ENCODE results near the gene COG4. TPM values are rescaled to one million over a fixed set of nuclear protein-coding genes. Genes with fewer than 3 reads are reported as not detected.
"Not testable (repeated sequence)": the region's sequence is repeated elsewhere in the genome, so short reads cannot be mapped to it uniquely, and the experiment has no call there.

The COG4 gene
- polyA plus RNA-seq, 2 of the 4 experiments (the other 2 are of a cell fraction): 42.7 to 48.2 TPM

DNA sequence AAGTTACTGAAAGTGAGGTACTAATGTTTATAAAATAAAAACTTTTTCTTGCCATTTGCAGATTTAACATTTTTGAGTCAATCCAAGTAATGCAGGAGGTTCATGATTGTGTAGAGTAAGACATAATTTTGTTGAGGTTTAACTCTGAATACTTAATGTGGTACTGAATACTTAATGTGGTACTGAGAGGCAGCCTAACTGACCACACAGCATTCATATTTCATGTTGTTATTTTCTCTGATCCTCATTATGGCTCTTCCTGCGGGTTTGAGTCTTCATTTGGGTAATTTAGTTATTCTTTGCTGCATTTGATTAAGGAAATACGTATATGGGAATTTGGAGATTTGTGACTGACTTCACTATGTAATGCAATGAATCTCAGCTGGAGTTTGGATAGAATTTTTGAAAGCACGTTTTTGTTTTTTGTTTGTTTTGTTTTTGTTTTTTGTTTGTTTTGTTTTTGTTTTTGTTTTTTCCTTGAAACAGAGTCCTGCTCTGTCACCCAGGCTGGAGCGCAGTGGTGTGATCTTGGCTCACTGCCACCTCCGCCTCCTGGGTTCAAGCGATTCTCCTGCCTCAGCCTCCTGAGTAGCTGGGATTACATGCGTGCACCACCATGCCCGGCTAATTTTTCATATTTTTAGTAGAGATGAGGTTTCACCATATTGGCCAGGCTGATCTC, 4.1 kb upstream of the COG4 start (continued):
- TF ChIP-seq, protein P1, sequence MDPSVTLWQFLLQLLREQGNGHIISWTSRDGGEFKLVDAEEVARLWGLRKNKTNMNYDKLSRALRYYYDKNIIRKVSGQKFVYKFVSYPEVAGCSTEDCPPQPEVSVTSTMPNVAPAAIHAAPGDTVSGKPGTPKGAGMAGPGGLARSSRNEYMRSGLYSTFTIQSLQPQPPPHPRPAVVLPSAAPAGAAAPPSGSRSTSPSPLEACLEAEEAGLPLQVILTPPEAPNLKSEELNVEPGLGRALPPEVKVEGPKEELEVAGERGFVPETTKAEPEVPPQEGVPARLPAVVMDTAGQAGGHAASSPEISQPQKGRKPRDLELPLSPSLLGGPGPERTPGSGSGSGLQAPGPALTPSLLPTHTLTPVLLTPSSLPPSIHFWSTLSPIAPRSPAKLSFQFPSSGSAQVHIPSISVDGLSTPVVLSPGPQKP (IDR thresholded peaks at IDR 0.05; ENCODE audit: low read depth, low read length): no peak
- no peak for TF ChIP-seq TFCP2L1 (CRISPR knock-in tag; IDR thresholded peaks at IDR 0.05)
- TF ChIP-seq NR3C1 (IDR thresholded peaks at IDR 0.05): no peak
- TF ChIP-seq, protein P2, sequence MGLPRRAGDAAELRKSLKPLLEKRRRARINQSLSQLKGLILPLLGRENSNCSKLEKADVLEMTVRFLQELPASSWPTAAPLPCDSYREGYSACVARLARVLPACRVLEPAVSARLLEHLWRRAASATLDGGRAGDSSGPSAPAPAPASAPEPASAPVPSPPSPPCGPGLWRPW (IDR thresholded peaks at IDR 0.05): no peak
- no peak for TF ChIP-seq POLR2A (IDR thresholded peaks at IDR 0.05; ENCODE audit: low read length)

DNA sequence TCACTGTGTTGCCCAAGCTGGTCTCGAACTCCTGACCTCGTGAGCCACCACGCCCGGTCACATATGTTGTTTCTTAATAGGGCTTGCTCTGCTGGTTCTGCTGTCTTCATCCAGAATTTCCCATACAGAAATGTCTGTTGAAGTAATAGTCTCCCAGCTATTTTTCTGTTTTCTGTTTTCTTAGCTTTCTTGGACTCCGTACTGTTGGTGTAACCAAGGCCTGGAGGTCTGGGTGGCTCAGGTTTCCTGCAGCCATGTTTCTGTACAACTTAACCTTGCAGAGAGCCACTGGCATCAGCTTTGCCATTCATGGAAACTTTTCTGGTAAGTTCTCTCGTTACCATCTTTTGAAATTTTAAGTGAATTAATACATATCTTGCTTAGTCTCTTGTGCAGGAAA, 3.0 kb upstream of the COG4 start:
- ChIA-PET POLR2A (interaction anchor here (2.3 kb wide), 1 partner anchor 146 kb away, joined by 18 read pairs; no protein-coding TSS in a partner anchor), CTCF (no interaction called here)
- H3K4me2 ChIP-seq: peak overlapping the region; percentile 98
- H3K9me3 ChIP-seq: no peaks in the 10 kb centered on the region
- FAIRE-seq: no peak
- WGBS (ENCODE audit: missing lambda C conversion rate): 93% methylated on average over 6 of the region's 6 CpGs
- no peak overlapping the region for H3K27ac ChIP-seq
- no peak overlapping the region; the same call in 2 of the 3 replicates for H3K4me3 ChIP-seq
- TF ChIP-seq NPAS2 (CRISPR knock-in tag; IDR thresholded peaks at IDR 0.05; ENCODE audit: borderline replicate concordance) (no peak), RCOR1 (IDR thresholded peaks at IDR 0.05; ENCODE audit: low read depth, low read length) (no peak), MAFK (IDR thresholded peaks at IDR 0.05; ENCODE audit: partially characterized antibody) (no peak), POLR2AphosphoS2 (conservative IDR thresholded peaks at IDR 0.05; ENCODE audit: low read length) (no peak), RNF2 (IDR thresholded peaks at IDR 0.05; ENCODE audit: borderline replicate concordance, low read depth) (no peak), GATA3 (IDR thresholded peaks at IDR 0.05; ENCODE audit: borderline replicate concordance) (no peak), HOXB5 (CRISPR knock-in tag; IDR thresholded peaks at IDR 0.05) (no peak), TP53 (CRISPR knock-in tag; IDR thresholded peaks at IDR 0.05) (no peak), NR3C1 (IDR thresholded peaks at IDR 0.05) (no peak), BHLHE40 (IDR thresholded peaks at IDR 0.05; ENCODE audit: low read depth, low read length) (no peak), JUNB (IDR thresholded peaks at IDR 0.05) (no peak), CHD4 (IDR thresholded peaks at IDR 0.05; ENCODE audit: borderline replicate concordance) (no peak)
- TF ChIP-seq, protein P3, sequence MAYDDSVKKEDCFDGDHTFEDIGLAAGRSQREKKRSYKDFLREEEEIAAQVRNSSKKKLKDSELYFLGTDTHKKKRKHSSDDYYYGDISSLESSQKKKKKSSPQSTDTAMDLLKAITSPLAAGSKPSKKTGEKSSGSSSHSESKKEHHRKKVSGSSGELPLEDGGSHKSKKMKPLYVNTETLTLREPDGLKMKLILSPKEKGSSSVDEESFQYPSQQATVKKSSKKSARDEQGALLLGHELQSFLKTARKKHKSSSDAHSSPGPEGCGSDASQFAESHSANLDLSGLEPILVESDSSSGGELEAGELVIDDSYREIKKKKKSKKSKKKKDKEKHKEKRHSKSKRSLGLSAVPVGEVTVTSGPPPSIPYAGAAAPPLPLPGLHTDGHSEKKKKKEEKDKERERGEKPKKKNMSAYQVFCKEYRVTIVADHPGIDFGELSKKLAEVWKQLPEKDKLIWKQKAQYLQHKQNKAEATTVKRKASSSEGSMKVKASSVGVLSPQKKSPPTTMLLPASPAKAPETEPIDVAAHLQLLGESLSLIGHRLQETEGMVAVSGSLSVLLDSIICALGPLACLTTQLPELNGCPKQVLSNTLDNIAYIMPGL (CRISPR knock-in tag; IDR thresholded peaks at IDR 0.05; ENCODE audit: borderline replicate concordance): no peak
- TF ChIP-seq, protein P1 (IDR thresholded peaks at IDR 0.05; ENCODE audit: low read depth, low read length): no peak
- TF ChIP-seq, protein P4, sequence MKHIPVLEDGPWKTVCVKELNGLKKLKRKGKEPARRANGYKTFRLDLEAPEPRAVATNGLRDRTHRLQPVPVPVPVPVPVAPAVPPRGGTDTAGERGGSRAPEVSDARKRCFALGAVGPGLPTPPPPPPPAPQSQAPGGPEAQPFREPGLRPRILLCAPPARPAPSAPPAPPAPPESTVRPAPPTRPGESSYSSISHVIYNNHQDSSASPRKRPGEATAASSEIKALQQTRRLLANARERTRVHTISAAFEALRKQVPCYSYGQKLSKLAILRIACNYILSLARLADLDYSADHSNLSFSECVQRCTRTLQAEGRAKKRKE (CRISPR knock-in tag; IDR thresholded peaks at IDR 0.05; ENCODE audit: low read depth): no peak
- TF ChIP-seq, protein P5, sequence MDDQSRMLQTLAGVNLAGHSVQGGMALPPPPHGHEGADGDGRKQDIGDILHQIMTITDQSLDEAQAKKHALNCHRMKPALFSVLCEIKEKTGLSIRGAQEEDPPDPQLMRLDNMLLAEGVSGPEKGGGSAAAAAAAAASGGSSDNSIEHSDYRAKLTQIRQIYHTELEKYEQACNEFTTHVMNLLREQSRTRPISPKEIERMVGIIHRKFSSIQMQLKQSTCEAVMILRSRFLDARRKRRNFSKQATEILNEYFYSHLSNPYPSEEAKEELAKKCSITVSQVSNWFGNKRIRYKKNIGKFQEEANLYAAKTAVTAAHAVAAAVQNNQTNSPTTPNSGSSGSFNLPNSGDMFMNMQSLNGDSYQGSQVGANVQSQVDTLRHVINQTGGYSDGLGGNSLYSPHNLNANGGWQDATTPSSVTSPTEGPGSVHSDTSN (IDR thresholded peaks at IDR 0.05): no peak
- H3K4me1 ChIP-seq: peaks cover 48% of the 10 kb centered on the region
- DNase-seq (ENCODE audit: low read depth in 1 of 2, low spot score in 1 of 2): no peak
- ATAC-seq: no peak

DNA sequence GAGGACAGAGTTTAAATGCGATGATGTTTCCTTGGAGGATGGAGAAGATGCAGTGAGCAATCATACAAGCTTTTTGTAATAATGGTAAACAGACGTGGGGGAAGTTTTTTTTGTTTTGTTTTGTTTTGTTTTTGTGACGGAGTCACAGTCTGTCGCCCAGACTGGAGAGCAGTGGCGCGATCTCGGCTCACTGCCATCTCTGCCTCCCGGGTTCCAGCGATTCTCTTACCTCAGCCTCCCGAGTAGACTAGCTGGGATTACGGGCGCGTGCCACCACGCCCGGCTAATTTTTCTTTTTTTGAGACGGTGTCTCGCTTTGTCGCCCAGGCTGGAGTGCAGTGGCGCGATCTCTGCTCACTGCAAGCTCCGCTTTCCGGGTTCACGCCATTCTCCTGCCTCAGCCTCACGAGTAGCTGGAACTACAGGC, 1.1 kb upstream of the COG4 start:
- DNase-seq (ENCODE audit: low read depth in 1 of 2, low spot score in 1 of 2); H3K9me3 ChIP-seq; FAIRE-seq: not testable (repeated sequence)
- ATAC-seq: peak in 1 of 2 experiments; percentile 39; a peak in 3 of 6 replicates
- H3K27ac ChIP-seq: peak overlapping the region; percentile 86 to 93
- peaks cover 48% of the 10 kb centered on the region for H3K4me1 ChIP-seq
- under 1% methylated on average over 24 of the region's 24 CpGs for WGBS (ENCODE audit: missing lambda C conversion rate)
- H3K4me2 ChIP-seq: peak overlapping the region; percentile 98
- peak overlapping the region; percentile 75 for H3K4me3 ChIP-seq
- ChIA-PET CTCF (interaction anchor here (0.7 to 1.5 kb wide), 4 partner anchors 129 to 235 kb away, joined by 3 to 4 read pairs (median 3); partner anchors contain the start of gene AARS1), POLR2A (interaction anchor here (1.2 to 2.3 kb wide), 2 partner anchors 21 to 144 kb away, joined by 4 to 18 read pairs; no protein-coding TSS in a partner anchor)

Measured in A549 (cell line).